HG03460 (cell line): Measurements from ENCODE around the gene DND1.
A peak's percentile ranks its signal among the peaks of the same experiment; 100 is the strongest.
"Not testable (repeated sequence)": the region's sequence is repeated elsewhere in the genome, so short reads cannot be mapped to it uniquely, and the experiment has no call there.

Experiments used
- ATAC-seq: cut with Tn5 transposase; IDR thresholded peaks from one replicate; pipeline ENCODE4 v1.9.1; 2021; ENCODE audit not compliant: unreplicated experiment

Gene DND1

DNA sequence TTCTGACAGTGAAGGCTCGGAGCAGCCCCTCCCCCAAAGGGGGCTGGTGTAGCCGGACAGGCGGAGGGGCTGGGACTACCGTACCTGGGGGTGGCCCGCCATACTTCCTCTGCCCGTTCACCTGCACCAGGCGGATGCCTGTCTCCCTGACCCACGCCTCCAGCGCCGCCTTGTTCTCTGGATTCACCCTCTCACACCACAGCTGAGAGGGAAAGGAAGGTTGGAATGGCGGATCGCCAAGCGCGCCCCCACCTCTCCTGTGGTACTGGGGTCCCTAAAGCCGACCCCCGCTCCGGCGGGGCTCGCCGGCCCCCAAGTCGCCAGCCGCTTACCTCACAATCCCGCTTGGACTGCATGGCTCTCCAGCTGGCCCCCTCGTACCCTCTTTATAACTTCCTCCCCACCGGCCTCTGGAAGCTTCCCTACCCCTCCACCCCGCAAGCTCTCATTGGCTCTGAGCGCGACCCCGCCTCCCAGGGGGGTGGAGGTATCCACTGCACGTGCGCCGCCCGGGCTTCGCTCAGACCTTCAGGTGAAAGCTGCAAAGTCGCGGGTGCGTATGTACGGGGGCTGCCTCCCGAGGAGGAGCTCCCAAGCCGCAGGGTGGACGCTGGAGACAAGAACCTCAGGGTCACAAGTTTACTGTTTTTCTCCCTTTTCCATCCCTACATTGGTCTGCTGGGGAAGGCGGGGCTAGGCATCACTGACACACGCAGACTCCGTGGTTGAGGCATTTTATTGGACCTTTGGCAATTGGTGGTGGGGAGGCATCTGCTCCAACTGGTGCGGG, at the start of gene DND1:
TSS of gene DND1 (minus strand) at position 390 of the 790 bp plus-strand sequence. CDS start at position 356, 34 bp downstream.
- ATAC-seq, result no peak

GRCh38 chr5:140721395-140721794, 48.0 kb upstream of the DND1 start:
- ATAC-seq, result not testable (repeated sequence)

DNA sequence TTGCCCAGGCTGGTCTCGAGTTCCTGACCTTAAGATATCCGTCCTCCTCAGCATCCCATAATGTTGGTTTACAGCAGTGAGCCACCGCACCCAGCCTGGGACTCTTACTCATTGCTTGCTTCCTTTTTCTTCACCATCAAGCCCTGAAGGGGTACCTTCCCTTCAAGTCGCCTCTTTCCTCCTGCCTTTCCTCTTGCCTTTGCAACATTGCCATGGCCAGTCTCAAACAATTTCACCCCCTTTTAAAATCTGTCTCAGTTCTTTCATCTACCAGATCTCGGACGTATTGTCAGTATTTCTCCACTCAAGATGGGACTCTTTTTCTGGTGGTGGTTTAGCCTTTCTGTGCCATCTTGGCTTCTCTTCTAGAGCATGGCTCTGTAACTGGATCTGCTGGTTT, 47.4 kb upstream of the DND1 start:
- ATAC-seq, result not testable (repeated sequence)

DNA sequence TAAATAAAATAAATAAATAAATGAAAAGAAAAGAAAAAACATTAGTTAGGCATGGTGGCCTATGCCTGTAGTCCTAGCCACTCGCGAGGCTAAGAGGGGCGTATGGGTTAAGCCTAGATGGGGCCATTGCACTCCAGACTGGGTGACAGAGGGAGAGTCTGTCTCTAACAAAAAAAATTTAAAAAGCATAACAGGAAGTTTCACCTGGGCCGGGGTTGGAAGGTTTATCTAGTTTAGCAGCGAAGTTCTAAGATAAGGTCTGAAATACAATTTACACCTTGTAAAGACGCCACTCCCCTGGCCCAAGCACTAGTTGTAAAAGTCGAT, 44.9 kb upstream of the DND1 start:
- no peak for ATAC-seq

- not testable (repeated sequence) for ATAC-seq
These were observed 42.9 kb upstream of the DND1 start for GRCh38 chr5:140716238-140716637.

DNA sequence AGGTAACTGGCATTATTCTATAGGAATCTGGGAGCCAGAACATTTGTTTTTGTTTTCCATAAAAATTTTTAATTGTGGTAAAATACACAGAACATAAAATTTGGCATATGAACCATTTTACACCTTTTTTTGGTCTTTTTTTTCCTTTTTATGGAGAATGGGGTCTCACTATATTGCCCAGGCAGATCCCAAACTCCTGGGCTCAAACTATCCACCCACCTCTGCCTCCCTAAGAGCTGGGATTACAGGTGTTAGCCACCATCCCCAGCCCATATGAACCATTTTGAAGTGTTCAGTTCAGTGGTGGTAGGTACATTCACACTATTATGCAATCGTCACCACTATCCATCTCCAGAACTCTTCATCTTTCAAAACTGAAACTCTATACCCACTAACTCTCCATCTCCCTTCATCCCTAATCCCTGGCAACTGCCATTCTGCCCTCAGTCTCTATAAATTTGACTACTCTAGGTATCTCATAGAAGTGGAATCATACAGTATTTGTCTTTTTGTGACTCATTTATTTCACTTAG, 40.3 kb upstream of the DND1 start:
- no peak for ATAC-seq

- ATAC-seq, result no peak
These were observed 38.4 kb upstream of the DND1 start for GRCh38 chr5:140711794-140712193.

DNA sequence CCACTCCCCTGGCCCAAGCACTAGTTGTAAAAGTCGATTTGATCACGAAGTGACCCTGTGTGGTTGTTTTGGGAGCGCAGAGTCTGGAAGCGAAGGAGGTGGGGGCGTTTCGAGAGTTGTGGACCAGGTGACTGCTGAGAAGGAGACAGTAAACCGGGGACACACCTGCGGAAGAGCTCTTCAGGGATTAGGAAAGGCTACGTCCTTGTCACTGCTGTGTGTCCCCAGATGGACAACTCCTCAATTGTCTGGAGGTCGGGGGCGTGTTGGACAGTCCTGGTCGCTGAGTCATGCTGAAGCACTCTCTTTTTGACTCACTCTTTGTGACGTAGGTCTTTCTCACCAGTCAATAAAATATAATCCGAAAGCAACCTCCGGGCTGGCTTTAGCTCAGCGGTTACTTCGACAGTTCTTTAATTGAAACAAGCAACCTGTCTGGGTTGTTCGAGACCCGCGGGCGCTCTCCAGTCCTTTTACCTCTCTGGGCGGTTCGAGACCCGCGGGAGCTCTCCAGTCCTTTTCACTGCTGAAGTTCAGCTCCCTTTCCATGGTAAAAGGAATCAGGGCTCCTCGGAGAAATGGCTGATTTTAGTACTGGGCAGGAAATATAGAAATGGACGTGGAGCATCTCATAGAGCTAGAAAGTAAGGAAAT, 37.6 kb upstream of the DND1 start:
- peak; percentile 90 for ATAC-seq

GRCh38 chr5:140708787-140709186, 35.4 kb upstream of the DND1 start:
- ATAC-seq, result not testable (repeated sequence)

DNA sequence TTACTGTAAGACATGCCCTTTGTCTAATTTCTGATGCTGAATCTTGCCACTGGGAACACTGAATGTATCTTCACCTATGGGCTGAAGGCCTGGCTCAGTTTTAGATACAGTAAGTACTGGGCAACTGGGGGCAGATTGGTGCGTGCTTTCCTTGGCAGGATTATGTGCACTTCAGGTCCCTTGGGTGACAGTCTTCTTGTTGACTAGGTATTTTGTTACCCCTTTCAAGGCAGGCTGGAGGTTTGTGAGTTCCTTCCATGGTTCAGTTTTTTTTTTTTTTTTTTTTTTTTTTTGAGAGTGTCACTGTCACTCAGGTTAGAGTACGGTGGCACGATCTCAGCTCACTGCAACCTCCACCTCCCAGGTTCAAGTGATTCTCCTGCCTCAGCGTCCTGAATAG, 34.4 kb upstream of the DND1 start:
- ATAC-seq, result no peak

DNA sequence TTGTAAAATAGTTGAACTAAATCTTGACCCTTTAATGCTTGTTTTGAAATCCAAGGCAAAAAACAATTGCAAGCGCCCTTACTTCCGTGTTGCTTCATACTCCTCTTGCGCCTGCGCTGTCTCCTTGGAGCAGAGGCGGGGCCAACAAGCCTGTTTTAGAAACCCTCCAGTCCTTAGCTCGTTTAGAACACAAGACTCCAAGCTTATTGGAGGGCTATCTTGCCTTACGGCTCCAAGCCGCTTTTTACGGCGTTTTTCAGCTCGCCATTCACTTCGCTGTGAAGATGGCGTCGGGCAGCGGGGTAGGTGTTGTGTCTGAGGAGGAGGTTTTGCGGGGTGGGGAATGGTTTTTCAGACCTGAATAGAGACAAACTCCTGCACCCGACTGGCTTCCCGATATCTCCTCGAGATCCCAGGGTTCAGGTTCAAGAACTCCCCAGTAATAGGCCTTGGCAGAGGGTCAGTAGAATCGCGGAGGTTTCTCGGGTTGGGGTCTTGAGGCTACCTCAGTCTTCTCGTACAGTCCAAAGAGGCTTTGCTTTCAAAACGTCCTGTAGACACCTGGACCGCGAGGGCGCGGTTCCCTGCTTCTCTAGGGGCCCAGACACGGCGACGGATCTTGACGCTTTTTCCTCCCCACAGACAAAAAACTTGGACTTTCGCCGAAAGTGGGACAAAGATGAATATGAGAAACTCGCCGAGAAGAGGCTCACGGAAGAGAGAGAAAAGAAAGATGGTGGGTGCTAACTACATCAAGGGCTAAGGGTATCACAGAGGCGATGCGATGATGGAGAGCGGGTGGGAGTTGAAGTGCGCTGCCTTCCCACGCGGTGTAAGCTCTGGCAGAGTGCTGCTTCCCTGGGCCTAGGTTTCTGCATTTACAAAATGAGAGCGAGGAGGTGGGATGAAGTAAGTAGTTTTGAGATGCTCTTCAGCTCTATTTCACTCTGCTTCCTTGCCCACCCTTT, 27.1 kb upstream of the DND1 start, which contains the start of gene ZMAT2:
TSS of gene ZMAT2 (plus strand) at position 271 of the 968 bp plus-strand sequence. CDS start at position 285, 14 bp downstream.
- ATAC-seq, result peak; percentile 97

DNA sequence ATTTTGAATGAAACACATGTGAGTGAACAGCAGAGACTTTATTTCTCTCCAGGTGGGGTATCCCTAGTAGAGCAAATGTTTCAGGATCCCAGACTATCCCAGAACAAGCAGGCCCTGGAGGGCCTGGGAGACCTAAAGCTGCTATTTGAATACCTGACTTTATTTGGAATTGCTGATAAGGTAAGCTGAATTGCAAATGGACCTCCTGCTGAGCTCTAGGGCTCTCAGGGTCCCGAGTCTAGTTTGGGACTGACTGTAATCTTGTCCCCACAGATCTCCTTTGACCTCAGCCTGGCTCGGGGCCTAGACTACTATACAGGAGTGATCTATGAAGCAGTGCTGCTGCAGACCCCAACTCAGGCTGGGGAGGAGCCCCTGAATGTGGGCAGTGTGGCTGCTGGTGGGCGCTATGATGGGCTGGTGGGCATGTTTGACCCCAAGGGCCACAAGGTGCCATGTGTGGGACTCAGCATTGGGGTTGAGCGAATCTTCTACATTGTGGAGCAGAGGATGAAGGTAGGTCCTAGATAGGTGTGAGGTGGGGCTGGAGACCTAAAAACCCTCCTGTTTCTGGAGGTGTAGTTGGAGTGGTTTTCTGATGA, 23.6 kb upstream of the DND1 start:
- ATAC-seq, result no peak

DNA sequence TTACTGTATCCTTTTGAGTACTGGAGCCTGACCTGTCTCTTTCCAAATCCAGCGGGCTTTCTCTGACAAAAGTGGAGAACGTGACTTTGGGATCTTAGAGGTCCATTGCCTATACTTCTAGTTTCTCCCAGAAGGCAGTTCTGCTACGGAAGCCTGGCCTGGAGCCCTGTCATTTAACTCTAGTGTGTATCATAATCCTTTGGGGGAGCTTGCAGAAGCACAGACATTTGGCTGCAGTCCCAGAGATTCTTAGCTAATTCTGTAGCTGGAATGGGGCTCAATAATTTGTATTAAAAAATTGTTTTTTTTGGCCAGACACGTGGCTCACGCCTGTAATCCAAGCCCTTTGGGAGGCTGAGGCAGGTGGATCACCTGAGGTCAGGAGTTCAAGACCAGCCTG, 20.9 kb upstream of the DND1 start:
- no peak for ATAC-seq

GRCh38 chr5:140690941-140691924, 17.9 kb upstream of the DND1 start, which contains the start of the genes HARS1 and HARS2:
Gene HARS1, minus strand, starts transcription at chr5:140691370. Its CDS starts 66 bp downstream, at chr5:140691304.
Gene HARS2, plus strand, starts transcription at chr5:140691455. Its CDS starts 194 bp downstream, at chr5:140691649.
- ATAC-seq, result peak; percentile 98

GRCh38 chr5:140690376-140690932, 17.1 kb upstream of the DND1 start:
- ATAC-seq, result no peak

DNA sequence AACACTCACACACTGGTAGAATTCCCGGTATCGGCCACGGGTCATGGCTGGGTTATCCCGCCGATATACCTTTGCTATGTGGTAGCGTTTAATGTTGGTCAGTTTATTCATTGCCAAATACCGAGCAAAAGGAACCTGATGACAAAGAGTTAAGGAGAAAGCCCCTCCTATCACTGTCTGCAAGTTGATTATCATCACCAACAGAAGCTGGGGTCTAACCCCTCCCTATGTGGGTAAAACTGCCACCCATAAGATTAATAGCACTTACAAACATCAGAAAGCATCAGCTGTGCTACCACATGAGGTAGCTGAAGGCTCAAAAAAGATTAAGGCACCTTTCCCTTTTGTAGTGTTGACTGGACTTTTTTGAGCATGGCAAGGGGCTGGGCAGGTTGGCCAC, 5.6 kb upstream of the DND1 start:
- ATAC-seq, result no peak

DNA sequence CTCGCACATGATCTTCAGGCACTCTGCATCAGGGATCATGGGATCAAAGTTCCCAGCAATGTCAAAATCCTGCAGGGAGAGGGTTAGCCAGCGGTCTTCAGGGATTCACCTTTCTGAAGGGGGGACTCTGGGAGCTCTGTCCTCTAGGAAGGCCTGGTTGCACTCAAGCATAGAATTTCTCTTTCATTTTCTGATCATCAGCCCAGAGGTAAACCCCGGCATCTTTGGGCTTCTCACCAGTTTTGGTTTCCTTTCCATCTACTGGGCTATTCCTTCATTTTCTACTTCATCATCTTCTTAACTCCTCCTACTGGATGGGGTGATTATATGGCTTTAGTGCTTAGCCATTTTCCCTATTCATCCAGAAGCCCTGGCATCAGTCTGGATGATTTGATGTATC, 4.6 kb upstream of the DND1 start:
- peak; percentile 54 for ATAC-seq

- ATAC-seq, result no peak
These were observed 1.3 kb upstream of the DND1 start for GRCh38 chr5:140674629-140675028.

- ATAC-seq, result no peak
These were observed 835 bp upstream of the DND1 start for GRCh38 chr5:140674211-140674610.
